HAP-1 (cell line): ENCODE results near the gene FBXW12.

Experiments
- DNase-seq, 2 experiments: peaks; one replicate each; pipeline ENCODE4 v3.0.0-alpha.2; 2016 to 2020; ENCODE audit warnings: low spot score in 2 of 2
- H3K27me3 ChIP-seq: fragments of 250-450 bp; sonication (Bioruptor Pico); 2 replicates; pipeline ENCODE4 v1.5.1; 2020; ENCODE audit warnings: low read depth, mild to moderate bottlenecking, moderate library complexity
- H3K36me3 ChIP-seq: fragments of 250-450 bp; sonication (Bioruptor Pico); replicated peaks from 2 replicates; pipeline ENCODE4 v1.5.1; 2020; ENCODE audit warnings: mild to moderate bottlenecking
- H3K4me1 ChIP-seq: fragments of 250-450 bp; sonication (Bioruptor Pico); 2 replicates; pipeline ENCODE4 v1.5.1; 2020; ENCODE audit warnings: mild to moderate bottlenecking
- H3K4me3 ChIP-seq: fragments of 250-450 bp; sonication (Bioruptor Pico); 2 replicates; pipeline ENCODE4 v1.5.1; 2020; ENCODE audit warnings: mild to moderate bottlenecking, moderate library complexity
- H3K9me3 ChIP-seq: fragments of 250-450 bp; sonication (Bioruptor Pico); 2 replicates; pipeline ENCODE4 v1.5.1; 2020; ENCODE audit warnings: mild to moderate bottlenecking, moderate library complexity
- in situ Hi-C: fragments of 300-500 bp; cut with MboI; formaldehyde crosslinking; loops from 3 replicates; pipeline ENCODE4 v1.14.3; 2020; ENCODE audit warnings: low sequenced_read_pairs, inconsistent platforms, mixed read lengths

FBXW12 gene

GRCh38 chr3:48353987-48354386 is 18.0 kb upstream of the FBXW12 start:
- DNase-seq: no peak
- in situ Hi-C loops: no loop called here
- Histone ChIP-seq H3K4me3 (no peak overlapping the region), H3K36me3 (no peaks in the 10 kb centered on the region), H3K27me3 (no peaks in the 10 kb centered on the region), H3K4me1 (no peaks in the 10 kb centered on the region), H3K9me3 (no peaks in the 10 kb centered on the region)

DNA sequence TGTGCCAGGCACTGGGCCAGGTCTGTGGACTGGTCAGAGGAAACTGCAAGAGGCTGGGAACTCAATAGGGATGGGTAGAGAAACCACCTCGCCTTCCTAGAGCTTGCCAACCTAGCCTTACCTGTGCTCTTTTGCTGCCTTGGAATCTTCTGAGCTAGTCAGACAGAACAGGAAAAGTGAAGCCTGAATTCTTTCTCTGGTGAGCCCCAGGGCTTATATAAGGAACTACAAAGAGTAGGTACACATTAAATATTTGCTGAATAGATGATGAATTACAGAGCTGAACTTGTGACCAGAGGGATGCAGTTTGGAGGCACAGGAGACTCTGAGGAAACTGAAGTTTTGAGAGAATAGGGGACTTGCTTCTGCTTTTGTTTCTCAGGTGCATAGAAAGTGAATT is 15.6 kb upstream of the FBXW12 start:
- Histone ChIP-seq H3K4me3 (no peak overlapping the region), H3K9me3 (no peaks in the 10 kb centered on the region), H3K27me3 (no peaks in the 10 kb centered on the region), H3K4me1 (no peaks in the 10 kb centered on the region), H3K36me3 (no peaks in the 10 kb centered on the region)
- no peak for DNase-seq
- in situ Hi-C loops: no loop called here

- in situ Hi-C loops: no loop called here
- H3K9me3 ChIP-seq: no peaks in the 10 kb centered on the region
- no peaks in the 10 kb centered on the region for H3K4me1 ChIP-seq
- no peak overlapping the region for H3K4me3 ChIP-seq
- no peaks in the 10 kb centered on the region for H3K36me3 ChIP-seq
- H3K27me3 ChIP-seq: no peaks in the 10 kb centered on the region
- DNase-seq: no peak
Measured at GRCh38 chr3:48361928-48362327, 10.1 kb upstream of the FBXW12 start.

DNA sequence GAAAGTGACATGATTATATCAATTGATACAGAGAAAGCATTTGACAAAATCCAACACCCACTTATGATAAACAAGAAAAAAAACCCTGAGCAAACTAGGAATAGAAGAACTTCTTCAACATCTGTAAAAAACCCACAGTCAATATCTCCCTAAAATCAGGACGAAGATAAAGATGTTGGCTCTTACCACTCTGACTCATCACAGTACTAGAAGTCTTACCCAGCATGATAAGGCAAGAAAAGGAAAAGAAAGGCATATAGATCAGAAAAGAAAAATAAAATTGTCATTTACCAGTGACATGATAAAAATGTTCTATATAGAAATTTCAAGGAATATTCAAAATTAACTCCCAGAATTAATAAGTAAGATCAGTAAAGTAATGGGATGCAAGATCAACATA is 7.2 kb upstream of the FBXW12 start:
- H3K27me3 ChIP-seq: no peaks in the 10 kb centered on the region
- in situ Hi-C loops: no loop called here
- no peaks in the 10 kb centered on the region for H3K9me3 ChIP-seq
- no peak for DNase-seq
- H3K4me3 ChIP-seq: no peak overlapping the region
- no peaks in the 10 kb centered on the region for H3K4me1 ChIP-seq
- no peaks in the 10 kb centered on the region for H3K36me3 ChIP-seq

DNA sequence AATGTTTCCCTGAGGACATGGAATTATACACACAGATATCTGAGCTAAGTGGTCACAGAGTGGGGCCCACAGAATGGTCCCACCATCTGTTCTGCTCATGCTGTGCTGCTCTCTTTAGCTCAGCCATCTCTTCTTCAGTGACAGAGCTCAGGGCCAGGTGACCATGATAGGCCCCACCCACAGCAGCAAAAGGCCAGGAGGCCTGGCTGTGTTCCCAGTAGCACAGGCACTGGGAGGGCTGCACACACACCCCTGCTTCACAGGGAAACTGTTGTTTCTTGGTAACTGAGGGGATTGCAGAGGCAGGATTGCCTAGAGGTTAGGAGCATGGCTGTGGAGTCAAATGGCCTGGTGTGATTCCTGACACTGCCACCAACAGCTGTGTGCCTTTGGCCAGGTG is 4.8 kb upstream of the FBXW12 start:
- DNase-seq: no peak
- Histone ChIP-seq H3K4me1 (no peaks in the 10 kb centered on the region), H3K9me3 (no peaks in the 10 kb centered on the region), H3K27me3 (no peaks in the 10 kb centered on the region), H3K36me3 (no peaks in the 10 kb centered on the region), H3K4me3 (no peak overlapping the region)
- in situ Hi-C loops: no loop called here

GRCh38 chr3:48369693-48370332 is 2.2 kb upstream of the FBXW12 start:
- H3K4me1 ChIP-seq: no peaks in the 10 kb centered on the region
- no peaks in the 10 kb centered on the region for H3K36me3 ChIP-seq
- DNase-seq: peak in 1 of 2 experiments; percentile 16
- H3K9me3 ChIP-seq: no peaks in the 10 kb centered on the region
- H3K4me3 ChIP-seq: no peak overlapping the region
- in situ Hi-C loops: no loop called here
- no peaks in the 10 kb centered on the region for H3K27me3 ChIP-seq

- Histone ChIP-seq H3K27me3 (no peaks in the 10 kb centered on the region), H3K9me3 (no peaks in the 10 kb centered on the region), H3K4me3 (no peak overlapping the region), H3K36me3 (no peaks in the 10 kb centered on the region), H3K4me1 (no peaks in the 10 kb centered on the region)
- no peak for DNase-seq
- in situ Hi-C loops: no loop called here
Measured at GRCh38 chr3:48370333-48370713, 1.7 kb upstream of the FBXW12 start.

DNA sequence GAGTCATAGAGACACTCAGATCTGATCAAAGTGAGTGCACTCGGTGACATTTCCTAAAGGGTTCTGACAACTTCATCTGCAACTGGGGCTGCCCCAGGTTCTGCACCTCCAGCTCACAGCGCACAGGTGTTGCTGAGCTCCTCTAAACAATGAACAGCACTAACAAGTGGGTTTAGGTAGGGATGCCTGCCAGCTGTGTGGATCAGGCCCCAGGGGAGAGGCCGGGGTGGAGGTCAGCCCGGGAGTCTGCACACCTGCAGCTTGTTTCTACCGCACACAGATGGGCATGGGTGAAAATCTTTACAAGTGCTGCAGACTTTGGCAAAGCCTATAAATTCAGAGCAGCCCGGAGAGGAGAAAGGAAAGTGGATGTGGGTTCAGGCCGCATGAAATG is 355 bp downstream of the FBXW12 start:
- H3K36me3 ChIP-seq: no peaks in the 10 kb centered on the region
- no peaks in the 10 kb centered on the region for H3K4me1 ChIP-seq
- in situ Hi-C loops: no loop called here
- H3K9me3 ChIP-seq: no peaks in the 10 kb centered on the region
- no peak for DNase-seq
- no peaks in the 10 kb centered on the region for H3K27me3 ChIP-seq
- H3K4me3 ChIP-seq: no peak overlapping the region

DNA sequence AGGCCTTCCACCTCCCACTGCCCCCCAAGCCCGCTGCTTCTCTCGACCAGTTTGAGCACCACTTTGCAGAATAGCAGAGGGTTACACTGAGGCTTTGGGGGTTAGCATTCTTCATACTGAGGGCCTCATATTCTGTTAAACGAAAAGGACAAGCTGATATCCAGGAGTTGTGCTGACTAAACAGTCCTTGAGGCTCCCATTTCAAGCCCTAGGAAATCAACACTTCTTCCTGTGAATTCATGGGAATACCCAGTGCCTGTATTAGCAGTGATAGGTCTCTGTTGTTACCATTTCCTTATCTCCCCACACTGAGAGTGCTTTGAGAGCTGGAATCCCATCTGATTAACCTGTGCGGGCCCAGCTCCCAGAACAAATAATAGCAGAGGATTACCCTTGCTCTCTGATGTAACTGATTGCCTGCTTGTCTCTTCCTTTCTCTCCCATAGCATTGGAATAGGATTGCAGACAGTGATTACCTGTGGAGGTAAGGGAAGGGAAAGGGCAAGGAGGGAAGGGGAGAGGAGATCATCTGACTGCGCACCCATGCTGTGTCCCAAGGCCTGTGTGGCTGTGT is 930 bp downstream of the FBXW12 start:
- Histone ChIP-seq H3K9me3 (no peaks in the 10 kb centered on the region), H3K4me1 (no peaks in the 10 kb centered on the region)
- in situ Hi-C loops: no loop called here

DNA sequence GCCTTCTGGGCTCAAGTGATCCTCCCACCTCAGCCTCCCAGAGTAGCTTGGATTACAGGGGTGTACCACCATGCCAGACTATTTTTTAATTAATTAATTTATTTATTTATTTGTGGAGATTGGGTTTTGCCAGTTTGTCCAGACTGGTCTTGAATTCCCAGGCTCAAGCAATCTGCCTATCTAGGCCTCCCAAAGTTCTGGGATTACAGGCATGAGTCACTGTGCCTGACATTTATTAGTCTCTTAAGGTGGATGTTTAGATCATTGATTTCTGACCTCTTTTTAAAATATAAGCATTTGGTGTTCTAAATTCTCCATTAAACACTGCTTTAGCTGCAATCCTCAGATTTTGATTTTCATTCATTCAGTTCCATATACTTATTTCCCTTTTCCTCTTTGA is 15.6 kb downstream of the FBXW12 start:
- Histone ChIP-seq H3K4me1 (no peaks in the 10 kb centered on the region), H3K36me3 (no peaks in the 10 kb centered on the region), H3K9me3 (no peaks in the 10 kb centered on the region)

More for the DNA sequence above, 930 bp downstream of the FBXW12 start:
- Histone ChIP-seq H3K27me3 (no peaks in the 10 kb centered on the region), H3K36me3 (no peaks in the 10 kb centered on the region), H3K4me3 (no peak overlapping the region)
- no peak for DNase-seq

GRCh38 chr3:48388966-48389365 is 16.9 kb downstream of the FBXW12 start:
- in situ Hi-C loops: no loop called here
- no peak for DNase-seq
- no peaks in the 10 kb centered on the region for H3K4me1 ChIP-seq

More for the DNA sequence above, 15.6 kb downstream of the FBXW12 start:
- peaks cover 6% of the 10 kb centered on the region; the same call in 1 of the 2 replicates for H3K27me3 ChIP-seq
- DNase-seq: no peak
- no peak overlapping the region for H3K4me3 ChIP-seq
- in situ Hi-C loops: no loop called here

GRCh38 chr3:48394391-48394790 is 22.4 kb downstream of the FBXW12 start:
- Histone ChIP-seq H3K27me3 (peaks cover 5% of the 10 kb centered on the region; the same call in 1 of the 2 replicates), H3K36me3 (no peaks in the 10 kb centered on the region), H3K4me1 (no peaks in the 10 kb centered on the region), H3K4me3 (no peak overlapping the region), H3K9me3 (no peaks in the 10 kb centered on the region)
- in situ Hi-C loops: no loop called here
- DNase-seq: no peak

More at GRCh38 chr3:48388966-48389365, 16.9 kb downstream of the FBXW12 start:
- Histone ChIP-seq H3K4me3 (no peak overlapping the region), H3K9me3 (no peaks in the 10 kb centered on the region), H3K27me3 (peaks cover 6% of the 10 kb centered on the region; the same call in 1 of the 2 replicates), H3K36me3 (no peaks in the 10 kb centered on the region)

GRCh38 chr3:48395714-48396113 is 23.7 kb downstream of the FBXW12 start:
- H3K4me1 ChIP-seq: no peaks in the 10 kb centered on the region
- DNase-seq: no peak
- in situ Hi-C loops: no loop called here
- peaks cover 2% of the 10 kb centered on the region; the same call in 1 of the 2 replicates for H3K27me3 ChIP-seq
- no peaks in the 10 kb centered on the region for H3K9me3 ChIP-seq
- H3K4me3 ChIP-seq: no peak overlapping the region
- H3K36me3 ChIP-seq: no peaks in the 10 kb centered on the region

GRCh38 chr3:48397767-48398681 is 26.0 kb downstream of the FBXW12 start:
- Histone ChIP-seq H3K9me3 (no peaks in the 10 kb centered on the region), H3K4me3 (no peak overlapping the region), H3K4me1 (no peaks in the 10 kb centered on the region), H3K27me3 (0 out of 2 replicates have a peak, but pooled peaks cover 2% of the 10 kb centered on the region), H3K36me3 (no peaks in the 10 kb centered on the region)
- in situ Hi-C loops: no loop called here
- no peak for DNase-seq
